Measurements from ENCODE around the gene FRMD4A. TPM values are rescaled to one million over a fixed set of nuclear protein-coding genes. Genes with fewer than 3 reads are reported as not detected.

Gene FRMD4A
- total and polyA plus RNA-seq, 10 of the 15 experiments (the other 5 are each of a cell fraction or from before 2014, with no cell fraction given) = 17.8 to 75.2 (median 39.1) TPM

GRCh38 chr10:14208231-14208630 is 122.5 kb downstream of the FRMD4A start (continued):
- TF ChIP-seq RFX5 (IDR thresholded peaks at IDR 0.05; ENCODE audit: low read depth, low read length) (no peak), ZNF217 (IDR thresholded peaks at IDR 0.05) (no peak), NBN (IDR thresholded peaks at IDR 0.05) (no peak), CREB1 (IDR thresholded peaks at IDR 0.05; ENCODE audit: low read depth) (no peak), TCF7 (IDR thresholded peaks at IDR 0.05; ENCODE audit: borderline replicate concordance) (no peak), STAT1 (conservative IDR thresholded peaks at IDR 0.05) (no peak)

- H3K9me3 ChIP-seq (replicated peaks; ENCODE audit: control insufficient read depth, insufficient read depth, low read length) = no peaks in the 10 kb centered on the region
- H3K4me3 ChIP-seq = no peak overlapping the region
- TF ChIP-seq SUZ12 (IDR thresholded peaks at IDR 0.05; ENCODE audit: unreplicated experiment) = no peak
- no peak for TF ChIP-seq HDAC2 (IDR thresholded peaks at IDR 0.05)
- no peak for TF ChIP-seq NRF1 (conservative IDR thresholded peaks at IDR 0.05; ENCODE audit: low read depth, low read length)
- TF ChIP-seq STAT3 (IDR thresholded peaks at IDR 0.05; ENCODE audit: low read depth, low read length) = no peak
- no peak for TF ChIP-seq DPF2 (IDR thresholded peaks at IDR 0.05)
- no peak for TF ChIP-seq IRF5 (IDR thresholded peaks at IDR 0.05; ENCODE audit: borderline replicate concordance)
- no peak for TF ChIP-seq CHD2 (IDR thresholded peaks at IDR 0.05; ENCODE audit: borderline replicate concordance, low read depth, low read length)
- no peak for TF ChIP-seq CHD4 (IDR thresholded peaks at IDR 0.05)
- TF ChIP-seq CEBPZ (IDR thresholded peaks at IDR 0.05; ENCODE audit: low read depth, low read length) = no peak
- no peak for TF ChIP-seq ZNF24 (IDR thresholded peaks at IDR 0.05)
- no peak for TF ChIP-seq BHLHE40 (IDR thresholded peaks at IDR 0.05; ENCODE audit: borderline replicate concordance in 1 of 2, low read depth in 2 of 2, low read length in 1 of 2)
- POLR2A ChIA-PET = no interaction called here
- no peaks in the 10 kb centered on the region for H4K20me1 ChIP-seq (ENCODE audit: control insufficient read depth, insufficient read depth)
- ATAC-seq = no peak
- no peaks in the 10 kb centered on the region for H3K79me2 ChIP-seq (ENCODE audit: control insufficient read depth, insufficient read depth, low read length)
- H2AFZ ChIP-seq (ENCODE audit: control insufficient read depth, low read depth, low read length) = no peak overlapping the region
- no peaks in the 10 kb centered on the region for H3K36me3 ChIP-seq (ENCODE audit: control insufficient read depth in 2 of 2, insufficient read depth in 2 of 2, low read length in 1 of 2)
- RAD21 ChIA-PET (ENCODE audit: unreplicated experiment) = no interaction called here
- H3K27ac ChIP-seq (ENCODE audit: control insufficient read depth, insufficient read depth) = no peak overlapping the region
- BruUV-seq (replicated peaks) = no TSS peak
- SMC1A ChIA-PET (ENCODE audit: uncharacterized antibody, unreplicated experiment) = interaction anchor here (0.6 to 2.0 kb wide), 2 partner anchors 8 to 400 kb away, joined by 3 to 7 read pairs; no protein-coding TSS in a partner anchor
- H3K4me1 ChIP-seq (ENCODE audit: control insufficient read depth, insufficient read depth, low read length) = no peaks in the 10 kb centered on the region
- CTCF ChIA-PET = interaction anchor here (0.6 to 1.4 kb wide), 3 partner anchors 10 to 195 kb away, joined by 3 read pairs; no protein-coding TSS in a partner anchor
- no peak overlapping the region for H3K4me2 ChIP-seq (ENCODE audit: control insufficient read depth, insufficient read depth)
- no peak for FAIRE-seq
- in situ Hi-C loops (cut with MboI) = no loop called here
- intact Hi-C loops (cut with micrococcal nuclease; ENCODE audit: unreplicated experiment) = no loop called here
- peaks cover 0 to 2% of the 10 kb centered on the region in 2 experiments; a peak in 1 of 4 replicates for H3K27me3 ChIP-seq (replicated peaks in 1 of 2; ENCODE audit: control insufficient read depth in 2 of 2, insufficient read depth in 2 of 2, low read length in 1 of 2)
- no peak overlapping the region for H3K9ac ChIP-seq (ENCODE audit: control insufficient read depth, insufficient read depth, low read length)
- DNase-seq (ENCODE audit: low read depth, low spot score) = no peak
- 50% methylated on average over 4 of the region's 4 CpGs for WGBS (ENCODE audit: insufficient coverage, insufficient replicate concordance, low lambda C conversion rate, missing lambda C conversion rate)
These were observed 125.5 kb downstream of the FRMD4A start for GRCh38 chr10:14205233-14205632.

Data from GM12878 (cell line).